HG02678 (cell line): ENCODE data around the gene KIF26B.
"Not testable (repeated sequence)": the region's sequence is repeated elsewhere in the genome, so short reads cannot be mapped to it uniquely, and the experiment has no call there.

Experiments used
- ATAC-seq: cut with Tn5 transposase; IDR thresholded peaks from one replicate; pipeline ENCODE4 v1.9.1; 2021; ENCODE audit warnings: mild to moderate bottlenecking, moderate library complexity; ENCODE audit not compliant: unreplicated experiment

Gene KIF26B

DNA sequence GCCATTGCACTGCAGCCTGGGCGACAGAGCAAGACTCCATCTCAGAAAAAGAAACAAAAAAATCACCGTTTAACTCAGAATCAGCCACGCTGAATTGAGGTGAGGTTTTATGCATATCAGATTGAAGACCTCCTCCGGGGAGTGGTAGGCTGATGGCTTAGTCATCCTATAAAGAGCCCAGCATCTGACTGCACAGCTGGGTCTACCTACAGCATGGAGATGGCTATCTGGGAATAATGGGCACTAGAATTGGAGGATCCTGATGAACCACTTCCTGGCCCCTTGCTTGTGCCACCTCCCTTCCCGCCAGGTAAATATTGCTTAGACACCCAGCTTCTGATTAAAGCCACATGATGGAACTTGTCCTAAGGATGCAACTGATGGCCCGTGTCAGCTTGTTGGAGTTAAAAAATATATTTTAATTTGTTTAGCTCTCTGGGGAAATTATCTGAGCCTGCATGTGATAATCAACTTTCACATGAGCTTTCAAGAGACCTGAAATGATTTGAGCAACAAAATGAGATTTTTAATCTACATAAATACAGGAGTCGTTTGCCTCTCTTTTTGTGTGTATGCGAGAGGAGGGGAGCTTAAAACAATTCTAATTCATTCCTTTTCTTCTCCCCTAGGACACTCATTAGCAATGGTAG lies 157.2 kb downstream of the KIF26B start:
- no peak for ATAC-seq

DNA sequence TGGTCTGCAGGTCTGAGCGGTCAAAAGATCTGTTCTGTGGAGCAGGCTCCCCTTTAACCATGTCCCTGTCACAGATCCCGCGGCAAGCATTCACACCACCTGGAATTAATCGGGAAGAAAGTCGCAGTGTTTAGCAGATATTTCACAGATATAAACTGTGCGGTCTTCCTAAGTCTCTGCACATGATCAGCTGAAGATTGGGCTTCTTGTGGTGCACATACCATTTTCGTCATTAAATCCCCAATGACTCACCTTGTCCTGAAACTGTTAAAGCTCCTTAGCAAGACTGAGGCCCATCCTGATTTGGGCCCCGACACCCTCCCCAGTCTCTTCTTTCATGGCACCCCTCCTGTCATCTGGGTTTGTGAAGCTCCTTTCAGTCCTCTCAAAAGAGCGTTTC lies 158.8 kb downstream of the KIF26B start:
- ATAC-seq, result no peak

DNA sequence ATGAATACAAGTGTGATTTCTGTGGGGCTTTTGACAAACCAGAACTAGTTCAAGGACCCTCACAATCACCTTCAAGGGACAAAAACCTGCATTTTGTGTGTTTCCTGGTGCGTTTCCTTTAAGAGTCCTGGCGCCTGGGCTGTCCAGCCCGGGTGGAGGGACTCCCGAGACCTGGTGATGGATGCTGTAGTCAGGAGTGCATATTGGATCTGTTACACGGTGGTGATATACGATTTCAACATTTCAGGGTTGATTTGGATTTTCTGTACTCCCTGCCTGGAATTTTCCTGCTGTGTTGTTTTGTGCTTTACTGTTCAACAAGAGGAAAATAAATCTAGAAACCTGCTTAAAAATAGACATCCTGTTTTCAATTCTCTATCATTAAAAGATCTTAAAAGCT lies 162.0 kb downstream of the KIF26B start:
- ATAC-seq, result no peak

DNA sequence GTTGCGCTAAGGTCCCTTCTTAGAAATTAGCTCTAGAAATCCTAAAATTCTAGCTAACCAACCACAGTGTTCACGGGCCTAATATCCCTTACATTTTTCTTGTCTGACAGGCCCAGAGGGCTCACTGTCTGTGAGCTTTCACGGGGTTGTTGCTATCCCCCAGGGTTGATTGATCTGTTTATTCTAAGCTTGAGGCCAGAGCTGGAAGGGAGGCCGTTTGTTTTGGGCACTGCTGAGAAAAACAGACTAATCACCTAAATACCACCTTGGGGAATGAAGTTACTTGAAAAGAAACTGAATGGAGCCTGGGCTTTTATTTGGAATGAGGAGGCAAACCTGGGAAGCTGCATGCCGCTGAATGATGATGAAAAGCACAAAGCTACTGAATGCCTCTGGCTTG lies 162.4 kb downstream of the KIF26B start:
- no peak for ATAC-seq

DNA sequence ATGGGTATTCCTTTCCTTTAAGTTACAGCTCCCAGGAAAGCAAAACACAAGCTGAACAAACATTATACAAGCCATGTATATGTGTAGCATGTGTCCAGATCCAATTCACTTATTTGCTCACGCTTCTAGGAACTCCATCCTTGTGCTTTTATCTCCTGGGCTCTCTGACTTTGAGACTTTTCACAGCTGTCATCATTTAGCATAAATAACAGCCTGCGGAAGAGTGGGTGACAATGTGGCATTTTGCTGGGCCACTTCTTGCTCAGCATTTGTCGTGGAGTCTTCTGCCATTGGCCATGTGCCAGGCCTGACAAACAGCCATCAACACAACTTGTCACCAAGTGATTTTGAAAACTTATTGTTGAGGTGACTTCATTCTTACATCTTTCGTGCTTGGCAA lies 164.3 kb downstream of the KIF26B start:
- no peak for ATAC-seq

DNA sequence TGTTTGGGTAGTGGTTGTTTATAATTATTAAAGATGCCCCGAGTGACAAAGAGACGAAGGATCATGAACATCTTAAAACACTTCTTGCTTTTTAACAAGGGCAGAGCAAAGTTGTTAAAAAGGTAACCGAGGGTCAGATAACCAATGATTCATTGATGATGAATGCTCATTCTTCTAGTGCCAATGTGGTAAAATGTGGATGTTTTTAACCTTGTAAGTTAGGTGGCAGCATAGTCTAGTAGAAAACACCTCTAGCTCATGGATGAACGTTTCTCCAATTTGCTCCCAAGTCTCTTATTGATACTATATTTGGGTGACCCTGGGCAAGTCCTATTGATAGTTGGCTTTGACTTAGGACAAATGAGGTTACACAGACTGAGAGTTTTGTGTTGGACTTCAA lies 167.9 kb downstream of the KIF26B start:
- no peak for ATAC-seq

DNA sequence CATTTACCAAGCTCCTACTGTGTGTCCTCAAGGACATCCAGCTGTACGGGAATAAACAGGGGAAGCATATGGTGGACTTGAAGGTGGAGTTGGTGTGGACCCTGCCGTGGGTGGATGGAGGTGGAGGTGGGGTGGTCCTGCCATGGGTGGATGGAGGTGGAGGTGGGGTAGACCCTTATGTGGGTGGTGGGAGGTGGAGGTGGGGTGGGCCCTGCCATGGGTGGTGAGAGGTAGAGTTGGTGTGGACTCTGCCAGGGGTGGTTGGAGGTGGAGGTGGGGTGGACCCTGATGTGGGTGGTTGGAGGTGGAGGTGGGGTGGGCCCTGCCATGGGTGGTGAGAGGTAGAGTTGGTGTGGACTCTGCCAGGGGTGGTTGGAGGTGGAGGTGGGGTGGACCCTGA lies 169.0 kb downstream of the KIF26B start:
- ATAC-seq, result not testable (repeated sequence)

DNA sequence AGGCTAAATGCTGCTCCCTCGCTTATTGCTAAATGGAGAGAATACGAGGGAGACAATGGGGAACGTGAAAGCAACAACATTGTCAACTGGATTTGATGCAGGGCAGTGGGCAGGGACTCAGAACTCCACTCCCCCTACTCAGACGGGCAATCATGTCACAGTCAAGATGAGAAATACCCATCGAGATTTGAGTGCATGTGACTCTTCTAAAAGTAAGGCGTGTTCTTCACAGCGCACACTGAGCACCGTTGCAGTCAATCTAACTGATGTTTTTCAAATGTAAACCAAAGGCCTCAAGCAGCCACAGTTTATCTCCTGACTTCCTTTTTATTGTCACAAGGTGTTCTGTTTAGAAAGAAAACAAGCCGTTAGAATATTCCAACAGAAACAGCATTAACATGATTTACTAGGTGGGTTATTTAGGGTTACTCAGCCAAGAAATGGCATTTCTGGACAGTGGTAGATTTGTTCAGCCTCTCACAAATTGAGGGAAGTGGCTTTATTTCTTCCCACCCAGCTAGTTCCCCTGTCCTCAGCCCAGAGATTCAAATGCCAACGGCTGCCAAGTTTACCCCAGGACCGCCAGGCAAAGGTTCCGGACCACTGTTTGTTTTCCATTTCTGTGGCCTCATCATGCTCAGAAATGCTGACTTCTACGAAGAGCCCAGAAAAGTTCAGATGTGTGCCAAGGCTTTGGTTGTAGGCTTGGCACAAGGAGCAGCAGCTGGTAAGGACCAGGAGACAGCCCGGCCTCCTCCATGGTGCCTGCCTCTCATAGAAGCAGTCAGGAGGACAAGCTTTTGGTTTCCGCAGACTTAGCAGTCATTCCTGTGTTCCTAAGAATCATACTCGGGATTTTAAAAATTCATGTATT lies 171.4 kb downstream of the KIF26B start:
- ATAC-seq, result no peak

DNA sequence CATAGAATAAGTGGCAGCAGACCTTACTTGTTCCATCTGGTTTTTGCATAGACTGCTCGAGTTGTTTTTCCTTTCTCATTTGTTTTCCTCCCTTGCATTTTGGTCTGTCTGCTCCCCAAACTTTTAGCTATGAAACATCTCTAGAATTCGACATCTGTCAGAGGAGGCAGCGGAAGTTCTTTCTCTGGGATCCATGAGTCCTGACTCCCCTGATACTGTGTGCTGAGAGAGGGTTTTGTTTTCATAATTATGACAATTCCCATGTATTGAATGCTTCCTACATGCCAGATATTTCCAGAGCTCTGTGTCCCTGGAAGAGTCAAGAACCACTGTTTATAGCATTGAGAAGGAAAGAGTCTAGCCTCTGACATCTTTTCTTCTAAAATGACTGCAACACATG lies 172.6 kb downstream of the KIF26B start:
- no peak for ATAC-seq

DNA sequence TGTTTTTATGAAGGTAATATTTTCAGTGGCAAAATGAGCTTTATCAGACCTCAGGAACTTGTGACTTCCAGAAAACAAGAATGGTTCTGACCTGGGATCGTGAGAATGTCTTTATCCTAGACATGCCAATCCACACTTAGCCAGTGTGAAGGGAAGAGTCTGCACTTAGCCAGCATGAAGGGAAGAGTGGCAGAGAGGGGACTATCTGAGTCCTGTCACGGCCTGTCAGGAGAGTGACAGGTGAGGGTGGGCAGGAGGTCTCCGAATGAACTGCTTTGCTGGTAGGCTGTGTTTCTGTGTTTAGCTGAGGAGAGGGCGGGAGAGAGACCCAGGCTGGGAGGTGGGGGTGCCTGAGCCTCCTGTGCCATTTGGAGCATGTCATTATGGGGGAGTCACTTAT lies 173.1 kb downstream of the KIF26B start:
- no peak for ATAC-seq

DNA sequence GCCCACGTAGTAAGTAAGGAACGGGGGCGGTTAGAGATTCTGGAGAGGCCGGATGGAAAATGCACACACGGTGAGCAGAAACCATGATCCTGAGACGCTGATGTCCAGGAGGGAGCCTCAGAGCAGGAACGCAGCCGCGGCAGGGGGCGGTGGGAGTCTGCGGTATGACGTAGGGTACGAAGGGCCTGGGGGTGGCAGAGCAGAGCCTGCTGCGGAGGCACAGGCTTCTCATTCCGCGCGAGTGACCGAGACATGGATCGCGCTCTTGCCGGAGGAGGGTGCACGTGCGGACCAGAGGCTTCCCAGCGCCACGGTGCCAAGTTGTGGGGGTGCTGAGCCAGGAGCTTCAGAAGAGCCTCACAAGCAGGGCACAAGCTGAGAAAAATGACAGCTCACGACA lies 176.2 kb downstream of the KIF26B start:
- no peak for ATAC-seq

DNA sequence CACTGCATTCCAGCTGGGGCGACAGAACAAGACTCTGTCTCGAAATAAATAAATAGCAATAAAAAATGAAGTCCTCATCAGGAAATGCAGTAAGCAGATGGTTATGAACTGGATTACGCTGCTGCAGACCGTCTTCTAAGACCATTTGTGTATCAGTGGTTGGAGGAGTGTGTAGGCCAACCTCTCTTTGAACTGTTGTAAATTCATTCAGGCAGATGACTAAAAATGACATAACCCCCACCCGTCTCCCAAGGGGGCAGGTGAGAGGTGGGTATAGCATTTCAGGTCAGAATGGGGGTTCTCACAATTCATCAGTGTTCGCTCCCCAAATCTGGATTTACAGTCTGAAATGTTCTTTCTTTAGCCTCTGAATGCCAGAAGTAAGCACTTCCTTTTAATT lies 177.3 kb downstream of the KIF26B start:
- ATAC-seq, result no peak

DNA sequence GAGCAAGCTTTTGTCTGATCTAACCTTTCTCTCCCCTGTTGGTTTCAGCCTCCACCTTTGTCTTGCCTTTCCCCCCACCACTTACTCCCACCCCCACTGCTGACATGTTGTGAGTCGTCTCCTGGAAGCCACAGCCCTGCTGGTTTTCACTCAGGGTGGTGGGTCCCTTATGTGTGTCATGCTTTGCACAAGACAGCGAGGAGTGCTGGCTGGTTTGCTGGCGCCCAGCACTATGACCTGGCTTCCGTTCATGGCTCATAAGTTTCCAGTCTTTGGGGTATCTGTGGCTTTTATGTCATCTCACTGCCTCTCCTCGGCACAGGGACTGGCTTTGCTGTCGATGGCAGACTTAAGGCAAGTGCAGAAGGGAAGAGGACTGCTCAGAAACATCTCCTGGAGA lies 177.7 kb downstream of the KIF26B start:
- no peak for ATAC-seq

DNA sequence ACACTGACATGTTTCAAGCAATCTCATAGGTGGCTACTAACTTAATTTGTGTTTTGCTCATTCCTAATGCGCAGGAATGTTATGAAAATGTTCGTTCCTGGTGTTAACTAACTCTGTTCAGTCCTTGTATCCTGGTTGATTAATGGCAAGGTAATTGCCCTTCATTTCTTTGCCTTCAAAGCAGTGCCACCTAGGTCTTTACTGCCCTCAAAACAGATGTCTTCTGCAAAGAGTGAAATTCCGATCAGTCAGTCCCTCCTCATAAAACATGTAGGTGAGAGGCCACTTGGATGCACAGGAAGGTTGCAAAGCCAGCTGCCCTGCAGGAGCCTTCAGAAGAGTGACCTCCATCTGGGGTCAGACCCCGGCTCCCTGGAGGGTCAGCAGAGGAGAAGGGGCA lies 179.4 kb downstream of the KIF26B start:
- ATAC-seq, result no peak

DNA sequence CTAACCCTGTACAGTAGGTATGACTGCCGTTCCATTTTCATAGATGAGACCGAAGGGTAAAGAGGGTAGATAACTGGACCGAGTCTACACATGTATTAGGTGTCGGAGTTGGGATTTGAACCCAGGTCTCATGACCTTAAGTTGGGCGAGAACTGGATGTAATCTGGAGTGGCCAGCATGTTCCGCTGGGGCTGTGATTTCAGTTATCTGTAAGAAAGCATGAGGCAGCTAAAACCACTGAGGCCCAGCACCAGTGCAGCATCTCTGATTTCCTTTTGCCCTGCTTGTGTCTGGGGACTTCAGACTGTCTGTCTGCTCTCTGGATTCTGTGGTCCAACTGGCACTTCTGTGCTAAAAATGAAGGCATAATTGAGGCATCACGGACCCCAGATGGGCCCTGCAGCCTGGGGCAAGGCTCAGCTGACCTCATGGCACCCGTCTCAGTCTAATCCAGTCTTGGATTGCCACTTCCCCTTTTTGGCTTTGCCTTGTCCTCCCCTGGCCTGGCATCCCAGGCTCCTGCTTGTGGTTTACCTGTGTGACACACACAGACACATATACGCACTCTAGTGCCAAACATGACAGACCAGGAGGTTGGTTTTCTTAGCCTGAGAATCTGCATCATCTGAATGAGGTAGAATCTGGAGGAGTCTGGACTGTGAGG lies 180.2 kb downstream of the KIF26B start:
- ATAC-seq, result no peak

DNA sequence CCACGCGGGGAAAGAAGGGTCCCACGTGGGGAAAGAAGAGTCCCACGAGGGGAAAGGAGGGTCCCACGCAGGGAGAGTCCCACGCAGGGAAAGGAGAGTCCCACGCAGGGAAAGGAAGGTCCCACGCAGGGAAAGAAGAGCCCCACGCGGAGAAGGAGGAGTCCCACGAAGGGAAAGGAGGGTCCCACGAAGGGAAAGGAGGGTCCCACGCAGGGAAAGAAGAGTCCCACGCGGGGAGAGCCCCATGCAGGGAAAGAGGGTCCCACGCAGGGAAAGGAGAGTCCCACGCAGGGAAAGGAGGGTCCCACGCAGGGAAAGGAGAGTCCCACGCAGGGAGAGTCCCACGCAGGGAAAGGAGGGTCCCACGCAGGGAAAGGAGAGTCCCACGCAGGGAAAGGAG lies 180.9 kb downstream of the KIF26B start:
- ATAC-seq, result not testable (repeated sequence)

DNA sequence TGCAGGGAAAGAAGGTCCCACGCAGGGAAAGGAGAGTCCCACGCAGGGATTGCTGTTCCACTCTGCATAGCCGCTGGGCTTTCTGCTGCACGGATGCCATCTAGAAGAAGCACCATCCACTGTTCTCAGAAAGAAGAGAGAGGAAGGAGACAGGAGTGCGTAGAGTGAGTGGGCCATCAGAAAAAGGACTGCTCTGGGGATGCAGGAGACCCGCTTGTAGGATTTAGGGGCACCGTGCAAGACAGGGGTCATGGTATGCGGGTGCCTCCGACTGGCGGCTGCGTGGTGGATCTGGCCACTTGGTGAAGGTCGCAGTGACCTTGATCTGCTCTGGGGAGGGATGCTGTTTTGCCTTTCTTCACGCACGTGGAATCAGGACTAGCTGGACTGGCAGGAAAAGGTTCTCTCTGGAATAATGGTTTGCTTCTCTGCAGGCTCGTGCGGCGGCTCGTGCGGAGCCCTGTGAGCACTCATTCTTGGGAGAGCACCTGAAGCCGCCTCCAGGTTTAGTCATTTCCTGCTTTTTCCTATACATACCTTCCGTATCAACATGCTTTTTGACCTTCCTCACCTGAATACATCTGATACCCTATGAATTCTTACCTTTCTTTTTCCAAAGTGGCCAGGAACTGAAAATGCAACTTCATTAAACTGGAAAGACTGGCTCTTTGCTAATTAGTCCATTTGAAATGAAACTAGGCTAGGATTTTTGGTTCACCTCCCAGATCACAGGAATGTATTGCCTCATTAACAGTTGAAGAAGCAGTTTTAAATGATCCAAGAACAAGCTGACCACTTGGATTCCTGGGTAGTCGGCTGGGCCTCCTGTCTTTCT lies 181.6 kb downstream of the KIF26B start:
- ATAC-seq, result no peak

DNA sequence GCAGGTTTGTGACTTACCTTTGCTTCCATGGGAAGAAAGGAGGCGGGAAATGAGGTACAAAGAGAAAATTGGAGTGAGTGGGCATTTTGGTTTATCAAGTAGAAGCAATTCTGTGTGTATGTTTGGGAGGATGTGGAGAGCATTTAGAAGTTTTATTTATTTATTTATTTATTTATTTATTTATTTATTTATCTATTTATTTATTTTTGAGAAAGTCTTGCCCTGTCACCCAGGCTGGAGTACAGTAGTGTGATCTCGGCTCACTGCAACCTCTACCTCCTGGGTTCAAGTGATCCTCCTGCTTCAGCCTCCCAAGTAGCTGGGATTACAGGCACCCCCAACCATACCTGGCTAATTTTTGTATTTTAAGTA lies 182.2 kb downstream of the KIF26B start:
- not testable (repeated sequence) for ATAC-seq

DNA sequence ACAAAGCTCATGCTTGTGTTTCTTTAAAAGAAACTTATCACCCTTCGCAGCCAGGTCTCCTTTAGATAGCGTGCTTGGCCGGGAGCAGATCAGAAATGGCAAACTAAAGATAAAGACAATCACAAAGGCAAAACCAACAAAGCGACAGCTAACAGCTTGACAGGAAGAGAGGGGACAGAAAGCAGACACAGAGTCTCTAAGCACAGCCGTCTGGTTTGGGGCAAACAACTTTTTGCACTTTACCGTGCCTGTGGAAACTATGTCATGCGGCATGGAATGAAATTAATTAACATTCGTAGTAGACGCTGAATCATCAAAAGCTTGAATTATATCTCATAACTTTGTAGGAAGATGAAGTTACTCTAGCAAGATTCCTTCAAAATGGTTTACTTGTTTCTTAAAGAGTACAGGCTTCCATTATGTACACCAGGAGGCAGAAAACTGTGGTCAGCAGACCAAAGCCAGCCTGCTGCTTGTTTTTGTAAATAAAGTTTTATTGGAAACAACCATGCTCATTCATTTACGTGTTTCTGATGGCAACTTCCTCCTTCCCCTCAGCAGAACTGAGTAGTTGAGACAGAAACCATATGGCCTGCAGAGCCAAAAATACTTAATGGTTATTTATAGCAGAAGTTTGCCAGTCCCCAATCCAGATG lies 183.2 kb downstream of the KIF26B start:
- ATAC-seq, result no peak

DNA sequence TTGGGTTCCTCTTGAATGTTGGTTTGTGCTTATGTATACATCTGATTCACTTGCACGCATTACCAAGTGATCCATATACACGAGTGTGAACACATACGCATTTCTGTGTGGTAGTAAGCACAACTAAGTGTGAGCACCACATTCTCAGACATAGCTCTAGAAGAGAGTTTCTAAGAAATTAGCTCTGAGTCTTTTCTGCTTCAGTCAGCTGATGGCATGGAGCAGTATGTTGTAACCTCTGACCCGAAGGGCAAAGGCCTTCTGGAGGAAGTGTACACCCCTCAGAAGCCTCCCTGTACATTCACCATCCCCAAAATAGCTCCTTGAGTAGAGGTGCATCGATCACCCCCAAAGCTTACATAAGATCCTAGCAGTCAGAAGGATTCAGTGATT lies 183.7 kb downstream of the KIF26B start:
- no peak for ATAC-seq

DNA sequence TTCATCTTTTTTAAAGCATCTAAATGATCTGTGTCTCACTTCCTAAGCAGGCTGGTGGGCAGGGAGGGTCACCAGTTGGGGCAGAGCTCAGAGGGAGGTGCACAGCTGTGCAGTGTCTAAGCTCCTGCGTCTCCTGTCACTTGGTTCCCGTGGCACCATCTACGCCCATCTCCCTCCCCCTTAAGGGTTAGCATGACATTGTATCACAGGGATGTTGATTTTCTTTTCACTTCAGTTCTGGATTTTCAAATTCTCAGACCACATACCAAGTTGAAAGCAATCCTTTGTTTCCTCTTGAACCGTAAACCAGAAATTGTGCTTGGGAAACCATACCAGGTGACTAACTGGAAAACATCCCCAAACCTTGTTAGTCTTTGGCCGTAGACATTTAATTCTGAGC lies 187.0 kb downstream of the KIF26B start:
- no peak for ATAC-seq
